ENCODE measurements around the gene SLC25A34.
A peak's percentile ranks its signal among the peaks of the same experiment; 100 is the strongest.

SLC25A34 gene

GRCh38 chr1:15700508-15700907, 35.5 kb upstream of the SLC25A34 start:
- no peaks in the 10 kb centered on the region for H3K27me3 ChIP-seq (ENCODE audit: insufficient read depth, poor library complexity, severe bottlenecking)
- peaks cover 18% of the 10 kb centered on the region; the same call in 1 of the 2 replicates for H3K36me3 ChIP-seq (ENCODE audit: low read depth)
- H3K4me3 ChIP-seq (ENCODE audit: severe bottlenecking), result no peak overlapping the region
- no peak for ATAC-seq (ENCODE audit: low read depth)
- no peaks in the 10 kb centered on the region for H3K9me3 ChIP-seq (ENCODE audit: severe bottlenecking)
- no peak for DNase-seq (ENCODE audit: low spot score)
- peaks cover 8% of the 10 kb centered on the region for H3K4me1 ChIP-seq (ENCODE audit: insufficient read depth, poor library complexity, severe bottlenecking)
- no peak for TF ChIP-seq CTCF (IDR thresholded peaks at IDR 0.05; ENCODE audit: poor library complexity, severe bottlenecking)
- H3K27ac ChIP-seq (ENCODE audit: poor library complexity, severe bottlenecking), result no peak overlapping the region

GRCh38 chr1:15701784-15702183, 34.3 kb upstream of the SLC25A34 start:
- DNase-seq (ENCODE audit: low spot score) (no peak), ATAC-seq (ENCODE audit: low read depth) (no peak)
- no peaks in the 10 kb centered on the region for H3K27me3 ChIP-seq (ENCODE audit: insufficient read depth, poor library complexity, severe bottlenecking)
- H3K4me3 ChIP-seq (ENCODE audit: severe bottlenecking), result no peak overlapping the region
- H3K36me3 ChIP-seq (ENCODE audit: low read depth), result peaks cover 16% of the 10 kb centered on the region
- no peaks in the 10 kb centered on the region for H3K9me3 ChIP-seq (ENCODE audit: severe bottlenecking)
- H3K4me1 ChIP-seq (ENCODE audit: insufficient read depth, poor library complexity, severe bottlenecking), result peaks cover 8% of the 10 kb centered on the region
- H3K27ac ChIP-seq (ENCODE audit: poor library complexity, severe bottlenecking), result no peak overlapping the region
- TF ChIP-seq CTCF (IDR thresholded peaks at IDR 0.05; ENCODE audit: poor library complexity, severe bottlenecking), result no peak

GRCh38 chr1:15702722-15703550, 33.1 kb upstream of the SLC25A34 start:
- peak overlapping the region; percentile 15 for H3K27ac ChIP-seq (ENCODE audit: poor library complexity, severe bottlenecking)
- H3K4me1 ChIP-seq (ENCODE audit: insufficient read depth, poor library complexity, severe bottlenecking), result peaks cover 8% of the 10 kb centered on the region
- TF ChIP-seq CTCF (IDR thresholded peaks at IDR 0.05; ENCODE audit: poor library complexity, severe bottlenecking), result peak; percentile 42
- no peaks in the 10 kb centered on the region for H3K27me3 ChIP-seq (ENCODE audit: insufficient read depth, poor library complexity, severe bottlenecking)
- DNase-seq (ENCODE audit: low spot score) (no peak), ATAC-seq (ENCODE audit: low read depth) (peak; percentile 50)
- no peaks in the 10 kb centered on the region for H3K9me3 ChIP-seq (ENCODE audit: severe bottlenecking)
- H3K36me3 ChIP-seq (ENCODE audit: low read depth), result peaks cover 15% of the 10 kb centered on the region
- H3K4me3 ChIP-seq (ENCODE audit: severe bottlenecking), result no peak overlapping the region

- Histone ChIP-seq H3K36me3 (ENCODE audit: low read depth) (peaks cover 15% of the 10 kb centered on the region), H3K27me3 (ENCODE audit: insufficient read depth, poor library complexity, severe bottlenecking) (no peaks in the 10 kb centered on the region), H3K4me3 (ENCODE audit: severe bottlenecking) (no peak overlapping the region), H3K9me3 (ENCODE audit: severe bottlenecking) (no peaks in the 10 kb centered on the region), H3K27ac (ENCODE audit: poor library complexity, severe bottlenecking) (peak overlapping the region; percentile 15), H3K4me1 (ENCODE audit: insufficient read depth, poor library complexity, severe bottlenecking) (peaks cover 8% of the 10 kb centered on the region)
- DNase-seq (ENCODE audit: low spot score), result no peak
- peak; percentile 94 for ATAC-seq (ENCODE audit: low read depth)
- TF ChIP-seq CTCF (IDR thresholded peaks at IDR 0.05; ENCODE audit: poor library complexity, severe bottlenecking), result no peak
These were observed 32.5 kb upstream of the SLC25A34 start for GRCh38 chr1:15703562-15703961.

All from RWPE2 (cell line).